GM19351 (cell line): ENCODE results near the gene TCOF1.
A peak's percentile ranks its signal among the peaks of the same experiment; 100 is the strongest.
"Not testable (repeated sequence)": the region's sequence is repeated elsewhere in the genome, so short reads cannot be mapped to it uniquely, and the experiment has no call there.

Source experiments
- ATAC-seq: cut with Tn5 transposase; IDR thresholded peaks from one replicate; pipeline ENCODE4 v1.9.1; 2021; ENCODE audit warnings: mild to moderate bottlenecking, moderate library complexity; ENCODE audit not compliant: unreplicated experiment

The TCOF1 gene

DNA sequence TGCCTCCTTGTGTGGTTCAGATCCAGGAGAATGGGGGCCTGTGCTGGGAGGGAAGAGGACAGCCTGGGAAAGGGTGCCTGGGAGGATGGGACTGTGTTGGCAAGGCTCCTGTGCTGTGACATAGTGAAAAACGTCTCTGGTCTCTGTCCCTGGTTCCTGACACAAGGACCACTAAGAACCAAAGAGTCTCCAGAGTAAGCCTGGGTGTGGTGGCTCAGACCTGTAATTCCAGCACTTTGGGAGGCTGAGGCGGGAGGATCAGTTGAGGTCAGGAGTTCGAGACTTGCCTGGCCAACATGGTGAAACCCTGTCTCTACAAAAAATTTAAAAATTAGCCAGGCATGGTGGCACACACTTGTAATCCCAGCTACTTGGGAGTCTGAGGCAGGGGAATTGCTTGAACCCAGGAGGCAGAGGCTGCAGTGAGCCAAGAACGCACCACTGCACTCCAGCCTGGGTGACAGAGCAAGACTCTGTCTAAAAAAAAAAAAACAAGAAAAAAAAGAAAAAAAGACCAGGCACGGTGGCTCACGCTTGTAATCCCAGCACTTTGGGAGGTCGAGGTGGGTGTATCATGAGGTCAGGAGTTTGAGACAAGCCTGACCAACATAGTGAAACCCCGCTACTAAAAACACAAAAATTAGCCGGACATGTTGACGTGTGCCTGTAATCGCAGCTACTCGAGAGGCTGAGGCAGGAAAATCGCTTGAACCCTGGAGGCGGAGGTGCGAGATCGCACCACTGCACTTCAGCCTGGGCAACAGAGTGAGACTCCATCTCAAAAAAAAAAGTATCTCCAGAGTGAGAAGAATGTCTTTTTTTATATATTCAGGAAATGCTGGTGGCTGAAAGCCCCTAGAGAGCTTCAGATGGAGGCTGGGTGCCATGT lies 56.6 kb downstream of the TCOF1 start:
- ATAC-seq, result not testable (repeated sequence)

- peak; percentile 76 for ATAC-seq
These were observed 62.3 kb downstream of the TCOF1 start for GRCh38 chr5:150419630-150420270.

GRCh38 chr5:150422075-150422474 lies 64.6 kb downstream of the TCOF1 start:
- ATAC-seq, result no peak

DNA sequence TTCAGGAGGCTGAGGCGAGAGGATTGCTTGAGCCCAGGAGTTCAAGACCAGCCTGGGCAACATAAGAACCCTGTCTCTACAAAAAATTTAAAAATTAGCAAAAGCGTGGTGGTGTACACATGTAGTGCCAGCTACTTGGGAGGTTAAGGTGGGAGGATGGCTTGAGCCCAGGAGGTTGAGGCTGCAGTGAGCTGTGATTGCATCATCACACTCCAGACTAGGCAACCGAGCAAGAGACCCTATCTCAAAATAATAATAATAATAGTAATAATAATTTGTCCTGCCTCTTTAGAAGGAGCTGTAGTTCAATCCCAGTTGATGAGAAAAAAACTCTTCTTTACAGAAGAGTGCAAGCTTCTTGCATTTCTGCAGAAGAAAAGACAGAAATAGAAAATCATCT lies 65.3 kb downstream of the TCOF1 start:
- ATAC-seq, result no peak

GRCh38 chr5:150426165-150426564 lies 68.7 kb downstream of the TCOF1 start:
- ATAC-seq, result not testable (repeated sequence)

GRCh38 chr5:150428106-150428876 lies 70.8 kb downstream of the TCOF1 start:
- ATAC-seq, result no peak

GRCh38 chr5:150428978-150429377 lies 71.5 kb downstream of the TCOF1 start:
- no peak for ATAC-seq

DNA sequence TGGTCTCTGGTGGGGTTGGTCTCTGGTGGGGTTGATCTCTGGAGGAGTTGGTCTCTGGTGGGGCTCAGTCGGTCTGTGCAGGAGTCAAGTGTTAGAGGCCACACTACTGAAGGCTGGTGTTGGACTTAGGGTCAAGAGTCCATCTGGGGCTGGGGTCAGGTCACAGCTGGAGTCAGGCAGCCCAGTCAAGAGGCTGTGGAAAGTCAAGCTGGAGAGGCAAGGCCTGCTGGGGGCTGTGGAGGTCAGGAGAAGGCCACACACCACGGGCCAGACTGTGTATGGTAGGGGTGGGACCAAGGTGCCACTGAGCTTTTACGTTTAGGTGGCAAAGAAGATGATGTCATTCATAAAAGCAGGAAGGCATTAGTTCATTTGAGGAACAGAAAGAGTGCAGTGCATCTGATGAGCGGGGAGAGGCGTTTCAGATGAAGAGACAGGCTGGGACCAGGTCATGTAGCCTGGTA lies 71.9 kb downstream of the TCOF1 start:
- peak; percentile 85 for ATAC-seq

DNA sequence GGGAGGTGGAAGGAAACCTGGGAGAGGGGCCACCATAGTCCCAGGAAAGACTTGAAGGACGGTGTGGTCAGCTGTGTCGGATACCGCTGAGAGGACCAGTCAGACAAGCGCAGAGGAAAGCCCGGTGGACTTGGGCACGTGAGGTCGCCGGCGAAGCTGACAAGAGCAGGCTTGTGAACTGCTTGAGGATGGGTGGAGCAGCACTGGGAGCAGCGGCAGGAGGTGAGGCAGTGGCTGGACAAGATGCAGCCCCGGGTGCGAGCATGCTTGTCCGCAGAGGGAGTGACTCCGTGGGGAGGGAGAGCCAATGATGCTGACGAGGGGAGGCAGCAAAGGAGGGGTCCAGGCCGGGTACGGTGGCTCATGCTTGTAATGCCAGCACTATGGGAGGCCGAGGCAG lies 73.6 kb downstream of the TCOF1 start:
- ATAC-seq, result no peak

- no peak for ATAC-seq
These were observed 74.1 kb downstream of the TCOF1 start for GRCh38 chr5:150431574-150431973.

DNA sequence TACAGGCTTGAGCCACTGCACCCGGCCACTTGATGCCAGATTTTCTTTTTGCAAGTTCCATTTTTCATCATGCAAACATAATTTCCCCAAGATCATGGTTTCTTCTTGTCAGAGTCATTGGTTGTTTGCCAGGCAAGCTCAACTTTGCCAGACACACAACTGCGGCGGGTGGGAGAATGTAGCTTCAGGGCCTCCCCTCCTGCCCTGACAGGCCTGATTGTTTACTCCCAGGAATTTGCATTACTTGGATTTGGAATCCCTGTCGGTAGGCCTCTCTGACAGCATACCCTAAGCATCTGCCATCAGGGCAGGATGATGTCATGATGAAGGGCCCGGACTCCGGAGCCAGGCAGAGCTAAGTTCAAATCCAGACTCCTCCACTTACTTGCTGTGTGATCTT lies 77.0 kb downstream of the TCOF1 start:
- ATAC-seq, result no peak

- ATAC-seq, result peak; percentile 98
These were observed 78.7 kb downstream of the TCOF1 start for GRCh38 chr5:150436141-150436680.

- no peak for ATAC-seq
These were observed 81.5 kb downstream of the TCOF1 start for GRCh38 chr5:150438873-150439546.

GRCh38 chr5:150440948-150441812 lies 83.7 kb downstream of the TCOF1 start:
- ATAC-seq, result no peak

DNA sequence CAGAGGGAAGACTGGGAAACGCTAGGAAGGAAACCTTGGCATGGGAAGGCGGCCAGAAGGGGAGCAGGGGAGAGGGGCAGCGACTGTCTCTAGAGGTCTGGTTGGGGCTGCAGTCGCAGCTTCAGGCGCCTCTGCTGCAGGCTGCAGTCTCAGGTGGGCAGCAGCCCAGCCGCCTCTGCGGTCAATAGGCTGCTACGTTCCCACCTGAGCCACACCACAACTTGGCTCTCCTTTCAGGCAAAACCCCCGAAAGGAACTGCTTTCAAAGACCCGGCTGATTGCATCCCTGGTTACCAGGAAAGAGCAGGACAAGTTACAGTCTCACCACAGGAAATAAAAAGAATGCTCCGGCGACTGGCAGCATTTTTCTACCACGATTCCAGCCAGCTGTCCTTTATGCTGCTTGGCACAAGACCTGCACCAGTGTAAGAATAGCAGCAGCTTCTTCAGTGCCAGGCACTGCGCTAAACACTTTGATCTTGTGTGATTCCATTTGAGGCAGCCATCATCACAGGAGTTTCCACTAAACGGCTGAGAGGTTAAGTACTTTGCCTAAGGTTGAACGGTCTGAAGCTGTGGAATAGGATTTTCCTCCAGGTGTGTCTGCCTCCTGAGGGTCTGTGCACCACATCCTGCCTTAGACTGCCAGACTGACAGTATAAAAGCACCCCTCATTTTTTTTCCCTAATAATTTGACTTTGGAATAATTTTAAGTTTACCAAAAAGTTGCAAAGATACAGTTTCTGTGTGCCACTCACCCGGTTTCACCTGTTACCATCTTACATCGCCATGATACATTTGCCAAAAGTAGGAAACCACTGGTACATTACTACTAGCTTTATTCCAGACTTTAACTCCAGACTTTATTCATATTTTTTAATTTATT lies 84.6 kb downstream of the TCOF1 start:
- ATAC-seq, result no peak

DNA sequence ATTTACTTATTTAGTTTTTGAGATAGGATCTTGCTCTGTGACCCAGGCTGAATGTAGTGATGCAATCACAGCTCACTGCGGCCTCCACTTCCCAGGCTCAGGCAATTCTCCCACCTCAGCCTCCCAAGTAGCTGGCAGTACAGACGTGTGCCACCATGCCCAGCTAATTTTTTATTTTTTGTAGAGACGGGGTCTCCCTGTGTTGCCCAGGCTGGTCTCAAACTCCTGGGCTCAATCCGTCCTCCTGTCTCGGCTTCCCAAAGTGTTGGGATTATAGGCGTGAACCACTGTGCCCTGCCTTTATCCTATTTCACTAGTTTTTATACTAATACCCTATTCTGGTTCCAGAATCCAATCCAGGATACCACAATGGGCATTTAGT lies 85.2 kb downstream of the TCOF1 start:
- no peak for ATAC-seq

GRCh38 chr5:150443242-150444075 lies 86.0 kb downstream of the TCOF1 start:
- no peak for ATAC-seq

DNA sequence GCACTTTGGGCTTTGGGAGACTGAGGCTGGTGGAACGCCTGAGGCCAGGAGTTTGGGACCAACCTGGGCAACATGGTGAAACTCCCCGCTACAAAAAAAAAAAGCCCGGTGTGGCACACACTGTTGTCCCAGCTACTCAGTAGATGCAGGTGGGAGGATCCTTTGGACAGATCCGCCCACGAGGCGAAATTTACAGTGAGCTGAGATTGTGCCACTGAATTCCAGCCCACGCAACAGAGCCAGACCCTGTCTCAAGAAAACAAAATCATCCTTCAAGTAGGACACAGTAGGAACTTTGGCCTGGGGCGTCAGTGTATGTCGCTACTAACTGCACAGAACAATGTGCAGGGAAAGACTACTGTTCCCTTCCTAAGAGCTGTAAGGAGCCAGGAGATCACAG lies 87.3 kb downstream of the TCOF1 start:
- no peak for ATAC-seq
